Measurements from ENCODE around the gene NTM.

The NTM gene

GRCh38 chr11:131839326-131839725 lies 468.9 kb downstream of the NTM start:
- TF ChIP-seq, protein P1, sequence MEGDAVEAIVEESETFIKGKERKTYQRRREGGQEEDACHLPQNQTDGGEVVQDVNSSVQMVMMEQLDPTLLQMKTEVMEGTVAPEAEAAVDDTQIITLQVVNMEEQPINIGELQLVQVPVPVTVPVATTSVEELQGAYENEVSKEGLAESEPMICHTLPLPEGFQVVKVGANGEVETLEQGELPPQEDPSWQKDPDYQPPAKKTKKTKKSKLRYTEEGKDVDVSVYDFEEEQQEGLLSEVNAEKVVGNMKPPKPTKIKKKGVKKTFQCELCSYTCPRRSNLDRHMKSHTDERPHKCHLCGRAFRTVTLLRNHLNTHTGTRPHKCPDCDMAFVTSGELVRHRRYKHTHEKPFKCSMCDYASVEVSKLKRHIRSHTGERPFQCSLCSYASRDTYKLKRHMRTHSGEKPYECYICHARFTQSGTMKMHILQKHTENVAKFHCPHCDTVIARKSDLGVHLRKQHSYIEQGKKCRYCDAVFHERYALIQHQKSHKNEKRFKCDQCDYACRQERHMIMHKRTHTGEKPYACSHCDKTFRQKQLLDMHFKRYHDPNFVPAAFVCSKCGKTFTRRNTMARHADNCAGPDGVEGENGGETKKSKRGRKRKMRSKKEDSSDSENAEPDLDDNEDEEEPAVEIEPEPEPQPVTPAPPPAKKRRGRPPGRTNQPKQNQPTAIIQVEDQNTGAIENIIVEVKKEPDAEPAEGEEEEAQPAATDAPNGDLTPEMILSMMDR (IDR thresholded peaks at IDR 0.05; ENCODE audit: low read depth, low read length), result no peak
- no peak overlapping the region for H3K4me3 ChIP-seq (ENCODE audit: low read depth, low read length)
- no peak for DNase-seq (ENCODE audit: low read depth, low spot score)
- in situ Hi-C loops (cut with HindIII; ENCODE audit: low sequenced_read_pairs), result no loop called here

- no peak for DNase-seq (ENCODE audit: low read depth, low spot score)
- no peak overlapping the region for H3K4me3 ChIP-seq (ENCODE audit: low read depth, low read length)
- in situ Hi-C loops (cut with HindIII; ENCODE audit: low sequenced_read_pairs), result no loop called here
- TF ChIP-seq, protein P1 (IDR thresholded peaks at IDR 0.05; ENCODE audit: low read depth, low read length), result no peak
Measured at GRCh38 chr11:131840545-131840944, 470.1 kb downstream of the NTM start.

DNA sequence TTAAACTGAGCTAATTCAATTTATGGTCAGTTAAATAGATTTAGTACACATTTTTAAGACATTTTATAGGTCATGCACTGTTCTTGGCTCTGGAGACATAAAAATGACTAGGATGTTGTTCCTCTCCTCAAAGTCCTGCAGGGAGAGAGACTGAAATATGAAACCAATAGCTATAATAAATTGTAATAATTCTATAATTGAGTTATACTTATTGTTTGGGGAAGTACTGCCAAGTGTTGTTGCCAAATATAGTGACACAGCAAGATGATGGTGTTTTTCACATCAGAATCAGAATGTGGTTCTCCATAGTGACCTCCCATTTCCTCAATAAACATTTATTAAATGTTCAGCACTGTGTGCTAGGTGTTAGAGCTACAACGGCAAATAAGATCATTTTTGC lies 470.6 kb downstream of the NTM start:
- in situ Hi-C loops (cut with HindIII; ENCODE audit: low sequenced_read_pairs), result no loop called here
- no peak overlapping the region for H3K4me3 ChIP-seq (ENCODE audit: low read depth, low read length)
- TF ChIP-seq, protein P1 (IDR thresholded peaks at IDR 0.05; ENCODE audit: low read depth, low read length), result no peak
- DNase-seq (ENCODE audit: low read depth, low spot score), result no peak

- no peak for DNase-seq (ENCODE audit: low read depth, low spot score)
- TF ChIP-seq, protein P1 (IDR thresholded peaks at IDR 0.05; ENCODE audit: low read depth, low read length), result no peak
- in situ Hi-C loops (cut with HindIII; ENCODE audit: low sequenced_read_pairs), result no loop called here
- H3K4me3 ChIP-seq (ENCODE audit: low read depth, low read length), result no peak overlapping the region
Measured at GRCh38 chr11:131841925-131842635, 471.7 kb downstream of the NTM start.

DNA sequence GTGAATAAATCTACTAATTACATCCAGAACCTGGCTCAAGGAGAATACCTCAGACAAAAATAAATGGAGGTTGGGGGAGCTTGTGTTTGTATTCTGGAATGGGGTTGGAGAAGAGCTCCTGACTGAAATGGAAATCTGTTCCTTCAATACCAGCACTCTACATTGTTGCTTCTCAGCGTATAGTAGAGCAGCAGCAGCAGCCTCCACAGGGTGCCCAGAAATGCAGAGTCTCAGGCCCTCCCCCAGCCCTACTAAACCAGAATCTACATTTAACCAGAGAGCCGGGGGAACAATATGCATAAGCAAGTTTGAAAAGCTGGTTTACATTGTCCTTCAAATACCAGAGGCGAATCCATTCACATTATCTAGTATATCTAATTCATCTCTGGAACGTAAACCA lies 474.8 kb downstream of the NTM start:
- in situ Hi-C loops (cut with HindIII; ENCODE audit: low sequenced_read_pairs), result no loop called here
- TF ChIP-seq, protein P1 (IDR thresholded peaks at IDR 0.05; ENCODE audit: low read depth, low read length), result no peak
- no peak for DNase-seq (ENCODE audit: low read depth, low spot score)
- no peak overlapping the region for H3K4me3 ChIP-seq (ENCODE audit: low read depth, low read length)

GRCh38 chr11:131849485-131849884 lies 479.1 kb downstream of the NTM start:
- TF ChIP-seq, protein P1 (IDR thresholded peaks at IDR 0.05; ENCODE audit: low read depth, low read length), result no peak
- no peak for DNase-seq (ENCODE audit: low read depth, low spot score)
- in situ Hi-C loops (cut with HindIII; ENCODE audit: low sequenced_read_pairs), result no loop called here
- H3K4me3 ChIP-seq (ENCODE audit: low read depth, low read length), result no peak overlapping the region

Measured in astrocyte of the spinal cord (primary cell).